ENCODE results near the gene ZNF467.
A peak's percentile ranks its signal among the peaks of the same experiment; 100 is the strongest.

Gene ZNF467

DNA sequence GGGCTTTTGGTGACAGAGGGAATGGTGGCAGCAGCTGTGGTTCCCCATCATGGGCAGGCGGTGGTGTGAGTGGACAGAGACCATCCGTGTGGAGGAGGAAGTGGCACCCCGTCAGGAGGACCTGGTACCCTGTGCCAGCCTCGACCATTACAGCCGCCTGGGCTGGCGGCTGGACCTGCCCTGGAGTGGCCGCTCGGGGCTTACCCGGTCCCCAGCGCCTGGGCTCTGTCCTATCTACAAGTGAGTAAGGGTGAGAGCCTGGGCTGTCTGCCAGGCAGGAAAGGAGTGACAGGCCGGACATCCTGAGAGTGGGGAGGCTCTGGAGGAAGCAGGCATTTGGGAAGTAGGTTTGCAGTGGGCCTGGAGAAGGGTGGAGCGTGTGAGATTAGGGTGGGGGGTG is 2.9 kb upstream of the ZNF467 start:
- no peak overlapping the region for H3K27ac Mint-ChIP-seq
- peaks cover 25% of the 10 kb centered on the region for H3K27me3 Mint-ChIP-seq (ENCODE audit: low read depth)
- H3K9me3 Mint-ChIP-seq, result no peaks in the 10 kb centered on the region
- no peak overlapping the region for H3K4me3 Mint-ChIP-seq
- peaks cover 1% of the 10 kb centered on the region for H3K4me1 Mint-ChIP-seq (ENCODE audit: low read depth)
- H3K36me3 Mint-ChIP-seq (ENCODE audit: low read depth), result no peaks in the 10 kb centered on the region

DNA sequence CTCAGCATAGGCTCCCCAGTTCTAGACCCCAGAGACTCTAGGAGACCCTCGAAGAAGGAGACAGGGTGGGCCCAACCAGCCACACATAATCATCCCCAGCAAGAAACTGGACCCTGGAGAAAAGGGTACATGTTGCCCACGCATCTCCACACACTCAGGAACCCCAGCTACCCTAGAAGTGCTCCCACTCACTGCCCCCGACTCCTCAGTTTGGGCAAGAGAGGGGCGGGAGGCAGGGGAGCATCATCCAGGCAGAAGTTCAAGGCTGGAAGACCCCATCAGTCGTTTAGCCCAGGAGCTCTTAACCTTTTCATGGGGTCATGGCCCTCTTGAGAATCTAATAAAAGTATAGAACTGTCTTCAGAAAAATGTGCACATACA is 1.8 kb upstream of the ZNF467 start:
- Mint-ChIP-seq H3K36me3 (ENCODE audit: low read depth) (no peaks in the 10 kb centered on the region), H3K4me3 (no peak overlapping the region), H3K4me1 (ENCODE audit: low read depth) (peaks cover 4% of the 10 kb centered on the region), H3K27me3 (ENCODE audit: low read depth) (peaks cover 30% of the 10 kb centered on the region), H3K27ac (no peak overlapping the region), H3K9me3 (no peaks in the 10 kb centered on the region)

DNA sequence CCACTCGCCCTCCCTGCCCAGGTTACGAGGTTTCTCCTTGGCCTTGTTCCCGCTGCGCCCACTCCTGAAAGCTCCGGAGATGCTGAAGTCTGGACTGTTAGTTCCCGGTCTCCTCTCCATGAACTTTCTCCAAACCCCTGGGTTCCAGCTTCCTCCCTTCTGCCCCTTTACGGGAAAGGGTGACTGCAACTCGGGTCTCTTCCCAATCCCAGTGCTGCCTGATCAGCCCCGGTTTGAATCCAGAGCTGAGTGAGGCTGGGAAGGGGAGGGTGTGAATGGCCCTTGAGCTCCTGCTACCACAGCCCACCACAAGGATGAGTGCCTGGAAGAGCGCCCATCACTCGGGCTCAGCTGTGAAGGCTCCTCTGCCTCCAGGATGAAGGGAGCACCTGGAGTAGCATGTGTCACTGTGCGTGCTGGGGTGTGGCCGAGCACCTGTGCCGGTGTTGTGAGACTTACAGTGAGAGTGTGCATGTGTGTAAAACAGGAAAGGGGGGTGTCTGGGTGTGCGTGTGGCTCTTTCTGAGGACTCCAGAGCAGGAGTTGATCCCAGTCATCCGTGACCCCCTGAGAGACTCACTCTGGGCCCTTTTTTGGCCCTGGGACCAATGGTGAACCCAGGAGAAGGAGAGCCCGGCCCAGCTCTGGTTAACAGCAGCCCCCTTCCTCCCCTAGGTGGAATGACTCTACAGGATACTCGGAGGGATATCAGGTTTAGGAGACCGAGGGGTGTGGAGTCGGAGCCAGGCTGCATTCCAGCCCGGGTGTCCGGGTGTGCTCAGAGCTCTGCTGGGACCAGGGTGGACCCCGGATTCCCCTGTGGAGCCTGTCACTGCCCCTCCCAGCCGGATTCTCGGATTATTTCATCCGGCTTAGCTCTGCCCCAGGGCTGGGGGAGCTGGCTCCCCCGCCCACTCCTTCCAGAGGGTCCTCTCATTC is 1.1 kb upstream of the ZNF467 start:
- Mint-ChIP-seq H3K27me3 (ENCODE audit: low read depth) (peaks cover 33% of the 10 kb centered on the region), H3K36me3 (ENCODE audit: low read depth) (no peaks in the 10 kb centered on the region), H3K27ac (no peak overlapping the region), H3K4me3 (peak overlapping the region; percentile 42), H3K9me3 (no peaks in the 10 kb centered on the region), H3K4me1 (ENCODE audit: low read depth) (peaks cover 4% of the 10 kb centered on the region)

DNA sequence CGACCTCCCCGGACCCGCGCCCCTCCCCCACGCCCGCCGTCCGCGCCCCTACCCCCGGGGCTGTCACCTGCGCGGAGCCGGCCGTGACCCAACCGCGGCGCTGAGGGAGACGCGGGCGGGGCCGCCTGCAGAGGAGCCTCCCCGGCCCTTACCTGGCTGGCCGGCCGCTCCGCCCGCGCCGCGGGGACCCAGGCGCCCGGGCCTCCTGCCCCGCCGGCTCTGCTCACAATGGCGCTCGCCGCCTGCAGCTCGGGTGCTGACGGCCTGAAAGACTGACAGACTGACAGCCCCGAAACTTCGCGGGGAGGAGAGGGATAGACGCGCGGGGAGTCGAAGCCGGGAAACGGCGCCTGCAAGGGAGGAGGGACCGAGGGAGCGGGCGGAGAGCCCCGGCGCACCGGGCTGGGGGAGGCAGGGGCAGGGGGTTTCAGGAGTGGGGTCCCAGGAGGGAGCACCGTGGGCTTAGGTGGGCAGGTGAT is 393 bp downstream of the ZNF467 start:
- H3K27me3 Mint-ChIP-seq (ENCODE audit: low read depth), result peaks cover 37% of the 10 kb centered on the region
- H3K4me1 Mint-ChIP-seq (ENCODE audit: low read depth), result peaks cover 4% of the 10 kb centered on the region
- H3K9me3 Mint-ChIP-seq, result no peaks in the 10 kb centered on the region
- no peak overlapping the region for H3K27ac Mint-ChIP-seq
- no peaks in the 10 kb centered on the region for H3K36me3 Mint-ChIP-seq (ENCODE audit: low read depth)
- H3K4me3 Mint-ChIP-seq, result peak overlapping the region; percentile 75

DNA sequence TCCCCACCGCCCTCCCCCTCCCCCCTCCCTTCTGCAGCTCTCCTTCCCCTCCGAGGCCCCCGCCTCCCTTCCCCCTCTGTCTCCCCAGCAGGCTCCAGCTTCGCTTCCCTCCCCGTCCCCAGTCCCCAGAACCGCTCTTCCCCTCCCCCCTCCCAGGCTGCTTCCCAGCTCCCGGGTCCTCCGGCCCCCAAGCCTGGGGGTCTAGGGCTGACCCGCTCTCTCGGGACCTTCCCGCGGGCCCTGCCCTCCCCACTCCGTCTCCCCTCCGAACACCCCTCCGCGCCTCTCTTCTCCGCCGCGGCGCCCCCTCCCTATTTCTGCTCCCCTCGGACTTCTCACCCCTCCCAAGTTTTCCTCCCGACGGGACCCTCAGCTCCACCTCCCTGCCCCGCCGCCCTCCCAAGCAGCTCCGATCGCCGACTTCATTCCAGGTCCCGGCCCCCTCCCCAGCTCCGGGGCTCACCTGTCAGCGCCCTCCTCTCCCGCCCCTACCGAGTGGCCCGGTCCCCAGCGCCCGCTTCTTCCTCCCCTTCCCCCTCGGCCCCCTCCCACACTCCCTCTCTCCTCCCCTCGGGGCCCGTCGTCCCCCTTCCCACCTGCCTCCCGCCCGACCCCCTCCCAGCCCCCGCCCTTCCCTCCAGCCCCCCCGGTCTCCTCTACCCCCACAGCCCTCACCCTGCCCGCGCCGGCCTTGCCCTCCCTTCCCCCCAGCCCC is 990 bp downstream of the ZNF467 start:
- Mint-ChIP-seq H3K27me3 (ENCODE audit: low read depth) (peaks cover 37% of the 10 kb centered on the region), H3K4me3 (peak overlapping the region; percentile 71), H3K27ac (no peak overlapping the region), H3K4me1 (ENCODE audit: low read depth) (peaks cover 4% of the 10 kb centered on the region), H3K36me3 (ENCODE audit: low read depth) (no peaks in the 10 kb centered on the region), H3K9me3 (no peaks in the 10 kb centered on the region)

DNA sequence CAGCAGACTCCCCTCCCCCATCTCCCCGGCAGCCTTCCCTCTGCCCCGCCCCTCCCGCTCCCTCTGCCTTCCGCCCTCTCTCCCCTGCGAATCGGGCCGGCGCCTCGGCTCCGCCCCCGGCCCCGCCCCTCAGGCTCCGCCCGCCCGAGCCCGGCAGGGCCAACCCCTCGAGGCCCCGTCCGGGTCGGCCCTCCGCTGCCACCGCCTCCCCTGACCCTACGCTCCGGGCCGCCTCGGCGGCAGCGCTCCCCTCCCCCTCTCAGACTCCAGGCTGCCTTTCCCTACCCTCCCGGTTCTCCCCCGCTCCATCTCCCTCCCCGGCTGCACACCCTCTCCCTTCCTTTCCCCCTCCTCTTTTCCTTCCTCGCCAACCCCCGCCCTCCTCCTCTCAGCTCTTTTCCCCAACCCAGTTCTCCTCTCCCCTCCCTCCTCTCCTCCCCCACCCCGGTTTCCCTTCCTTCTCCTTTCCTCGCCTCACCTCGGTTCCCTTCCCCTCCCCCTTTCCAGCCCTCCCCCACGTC is 1.6 kb downstream of the ZNF467 start:
- Mint-ChIP-seq H3K36me3 (ENCODE audit: low read depth) (no peaks in the 10 kb centered on the region), H3K27ac (no peak overlapping the region), H3K9me3 (no peaks in the 10 kb centered on the region), H3K4me1 (ENCODE audit: low read depth) (peaks cover 4% of the 10 kb centered on the region), H3K27me3 (ENCODE audit: low read depth) (peaks cover 37% of the 10 kb centered on the region), H3K4me3 (peak overlapping the region; percentile 71)

DNA sequence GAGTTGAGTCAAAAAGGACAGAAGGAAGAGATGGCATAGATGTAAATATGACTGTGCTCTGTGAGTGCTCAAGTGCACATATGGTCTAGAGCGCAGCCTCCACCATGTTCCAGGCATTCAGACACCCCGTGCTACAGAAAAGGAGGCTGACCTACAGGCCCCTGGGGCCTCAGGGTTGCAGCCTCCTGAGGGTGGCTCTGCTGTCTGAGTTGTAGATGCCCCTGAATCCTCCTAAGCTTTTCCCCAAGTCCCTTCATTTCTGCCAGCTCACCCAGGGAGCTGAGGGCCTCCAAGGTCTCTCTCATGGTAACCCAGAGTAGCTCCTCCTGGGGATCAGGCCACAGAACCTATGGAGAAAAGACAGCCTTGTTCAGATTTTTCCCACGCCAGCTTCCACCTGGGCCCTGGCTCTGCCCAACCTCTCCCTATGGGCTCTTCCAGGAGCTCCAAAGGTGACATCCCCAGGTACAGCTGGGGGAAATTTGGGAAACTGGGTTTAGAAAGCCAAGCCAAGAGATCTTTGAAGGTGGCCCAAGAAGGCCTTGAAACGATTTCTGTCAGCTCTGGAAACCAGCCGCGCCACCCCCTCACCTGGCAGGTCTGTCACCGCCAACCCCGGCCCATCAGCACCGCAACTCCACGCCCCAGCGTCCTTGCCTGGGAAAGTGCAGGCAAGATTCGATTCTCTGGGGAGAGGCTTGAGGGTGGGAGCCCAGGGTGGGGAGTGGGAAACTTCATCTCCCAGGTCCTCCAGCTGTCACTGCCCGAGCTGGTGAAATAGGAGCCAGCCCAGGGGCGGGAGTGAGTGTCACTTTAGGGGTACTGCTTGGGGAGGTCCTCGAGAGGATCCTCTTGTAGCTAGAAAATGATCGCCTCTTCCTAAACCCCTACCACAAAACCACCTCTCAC is 2.4 kb downstream of the ZNF467 start:
- no peak overlapping the region for H3K27ac Mint-ChIP-seq
- H3K4me3 Mint-ChIP-seq, result peak overlapping the region; percentile 65
- H3K36me3 Mint-ChIP-seq (ENCODE audit: low read depth), result no peaks in the 10 kb centered on the region
- peaks cover 32% of the 10 kb centered on the region for H3K27me3 Mint-ChIP-seq (ENCODE audit: low read depth)
- H3K9me3 Mint-ChIP-seq, result no peaks in the 10 kb centered on the region
- H3K4me1 Mint-ChIP-seq (ENCODE audit: low read depth), result peaks cover 4% of the 10 kb centered on the region

DNA sequence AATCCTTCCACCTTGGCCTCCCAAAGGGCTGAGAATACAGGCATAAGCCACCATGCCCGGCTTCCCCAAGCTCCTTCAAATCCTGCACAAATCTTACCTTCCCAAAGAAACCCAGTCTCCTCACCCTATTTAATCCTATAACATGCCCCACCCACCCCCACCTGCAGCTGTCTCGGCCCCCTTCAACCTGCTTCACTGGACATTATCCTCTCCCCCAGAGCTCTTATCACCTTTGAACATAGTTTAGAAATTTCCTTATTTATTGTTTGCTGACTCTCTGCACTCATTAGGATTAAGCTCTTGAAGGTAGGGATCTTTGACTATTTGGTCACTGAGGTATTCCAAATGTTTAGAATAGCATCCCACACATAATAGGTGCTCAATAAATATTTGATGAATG is 3.5 kb downstream of the ZNF467 start:
- H3K4me1 Mint-ChIP-seq (ENCODE audit: low read depth), result peaks cover 4% of the 10 kb centered on the region
- H3K27ac Mint-ChIP-seq, result peak overlapping the region; percentile 35
- H3K27me3 Mint-ChIP-seq (ENCODE audit: low read depth), result peaks cover 25% of the 10 kb centered on the region
- no peaks in the 10 kb centered on the region for H3K9me3 Mint-ChIP-seq
- no peaks in the 10 kb centered on the region for H3K36me3 Mint-ChIP-seq (ENCODE audit: low read depth)
- H3K4me3 Mint-ChIP-seq, result no peak overlapping the region

DNA sequence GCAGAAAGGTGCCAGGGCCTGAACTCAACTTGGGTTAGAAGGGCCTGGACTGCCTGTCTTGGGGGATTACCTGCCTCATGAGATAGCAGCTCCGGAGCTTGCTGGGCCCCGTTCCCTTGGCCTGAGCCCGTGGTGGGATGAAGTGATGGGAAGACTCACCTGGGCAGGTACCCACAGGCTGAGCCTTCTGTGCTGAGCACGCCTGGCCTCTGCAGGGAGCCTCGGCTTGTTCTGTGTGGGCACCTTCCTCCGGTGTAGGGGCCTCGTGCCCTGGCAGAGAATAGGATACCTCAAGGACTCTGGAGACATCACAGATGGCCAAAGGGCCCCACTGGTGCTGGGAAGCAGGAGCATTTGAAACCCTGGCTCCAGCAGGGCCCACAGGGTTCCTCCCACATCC is 4.5 kb downstream of the ZNF467 start:
- Mint-ChIP-seq H3K27ac (no peak overlapping the region), H3K36me3 (ENCODE audit: low read depth) (no peaks in the 10 kb centered on the region), H3K27me3 (ENCODE audit: low read depth) (peaks cover 16% of the 10 kb centered on the region), H3K4me3 (no peak overlapping the region), H3K9me3 (no peaks in the 10 kb centered on the region), H3K4me1 (ENCODE audit: low read depth) (peaks cover 4% of the 10 kb centered on the region)

DNA sequence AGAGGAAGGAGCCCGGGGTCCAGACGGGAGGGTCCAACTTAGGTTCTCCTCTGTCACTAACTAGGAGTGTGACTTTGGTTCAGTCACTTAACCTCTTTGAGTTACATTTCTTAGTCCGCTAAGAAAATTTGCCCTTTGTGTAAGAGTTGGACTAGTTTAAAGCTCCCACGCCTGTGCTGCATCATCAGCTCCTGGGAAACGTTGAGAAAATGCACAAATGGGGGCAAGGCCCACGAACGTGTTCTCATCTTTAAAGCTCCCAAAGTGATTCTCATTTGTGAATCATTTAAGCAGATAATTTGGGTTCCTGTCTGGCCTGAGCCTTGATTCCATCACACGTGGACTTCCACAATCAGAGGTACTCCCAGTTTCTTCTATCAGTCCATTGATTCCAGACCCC is 6.3 kb downstream of the ZNF467 start:
- Mint-ChIP-seq H3K36me3 (ENCODE audit: low read depth) (no peaks in the 10 kb centered on the region), H3K9me3 (no peaks in the 10 kb centered on the region), H3K4me1 (ENCODE audit: low read depth) (peaks cover 2% of the 10 kb centered on the region), H3K27me3 (ENCODE audit: low read depth) (peaks cover 12% of the 10 kb centered on the region), H3K4me3 (no peak overlapping the region), H3K27ac (no peak overlapping the region)

DNA sequence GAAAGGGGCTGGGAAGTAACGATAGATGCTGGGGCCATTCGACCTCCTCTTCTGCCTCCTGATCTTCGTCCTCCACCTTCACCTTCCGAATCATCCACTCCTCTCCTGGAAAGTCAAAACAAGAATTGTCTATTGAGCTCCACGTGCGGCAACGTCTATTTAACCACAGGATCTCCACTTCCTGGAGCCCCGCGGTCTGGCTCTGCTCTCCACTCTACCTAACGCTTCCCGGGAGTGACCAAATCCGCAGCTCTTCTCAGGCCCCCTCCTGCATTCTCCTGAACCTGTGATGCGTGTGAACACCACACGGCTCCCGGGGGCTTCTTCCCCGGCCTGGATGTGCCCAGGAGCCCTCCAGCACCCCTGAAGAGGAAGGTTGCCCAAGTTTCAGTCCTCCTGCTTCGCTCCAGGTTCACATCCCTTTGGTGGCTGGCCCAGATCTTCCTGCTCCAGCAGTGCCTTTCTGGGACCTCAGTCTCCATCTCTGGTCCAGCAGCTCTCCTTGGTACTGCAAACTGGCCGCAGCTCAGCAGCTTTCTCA is 7.2 kb downstream of the ZNF467 start:
- H3K4me3 Mint-ChIP-seq, result no peak overlapping the region
- H3K4me1 Mint-ChIP-seq (ENCODE audit: low read depth), result peaks cover 2% of the 10 kb centered on the region
- no peaks in the 10 kb centered on the region for H3K36me3 Mint-ChIP-seq (ENCODE audit: low read depth)
- no peak overlapping the region for H3K27ac Mint-ChIP-seq
- no peaks in the 10 kb centered on the region for H3K9me3 Mint-ChIP-seq
- H3K27me3 Mint-ChIP-seq (ENCODE audit: low read depth), result peaks cover 12% of the 10 kb centered on the region

DNA sequence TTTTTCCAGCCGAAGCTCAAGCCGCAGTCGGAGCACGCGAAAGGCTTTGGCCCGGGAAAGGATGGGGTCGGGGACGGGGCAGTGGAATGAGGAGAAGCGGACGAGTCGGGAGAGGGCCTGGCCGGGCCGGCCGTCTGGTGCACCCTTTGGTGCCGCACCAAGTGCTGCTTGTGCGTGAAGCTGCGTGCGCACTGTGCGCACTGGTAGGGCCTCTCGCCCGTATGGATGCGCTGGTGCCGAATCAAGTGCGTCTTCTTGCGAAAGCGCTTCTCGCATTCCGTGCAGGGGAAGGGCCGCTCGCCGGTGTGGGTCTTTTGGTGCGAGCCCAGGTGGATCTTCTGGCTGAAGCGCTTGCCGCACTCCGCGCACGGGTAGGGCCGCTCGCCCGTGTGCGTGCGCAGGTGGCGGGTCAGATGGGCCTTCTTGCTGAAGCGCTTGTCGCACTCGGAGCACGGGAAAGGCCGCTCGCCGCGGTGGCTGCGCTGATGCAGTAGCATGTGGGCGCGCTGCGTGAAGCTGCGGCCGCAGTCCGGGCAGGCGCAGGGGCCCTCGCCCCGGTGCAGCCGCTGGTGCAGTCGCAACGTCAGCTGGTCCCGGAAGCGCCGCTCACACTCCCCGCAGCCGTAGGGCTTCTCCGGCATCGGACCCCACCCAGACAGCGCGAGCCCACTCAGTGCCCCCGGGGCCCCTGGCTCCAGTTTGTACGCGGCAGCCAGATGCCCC is 7.8 kb downstream of the ZNF467 start:
- Mint-ChIP-seq H3K36me3 (ENCODE audit: low read depth) (no peaks in the 10 kb centered on the region), H3K27me3 (ENCODE audit: low read depth) (peaks cover 11% of the 10 kb centered on the region), H3K27ac (no peak overlapping the region), H3K9me3 (no peaks in the 10 kb centered on the region), H3K4me3 (no peak overlapping the region), H3K4me1 (ENCODE audit: low read depth) (peaks cover 2% of the 10 kb centered on the region)
